Calu3 (cell line): ENCODE data around the gene HEG1. TPM values are rescaled to one million over a fixed set of nuclear protein-coding genes. Genes with fewer than 3 reads are reported as not detected.

Experiments used
- BruUV-seq: library from RNA; stranded (reverse); fragments of 400-500 nt; replicated peaks from 2 replicates; lab custom pipeline; 2021; lab: Mats Ljungman, UMichigan
- CTCF ChIA-PET: fragments of 300-600 bp; sonication (Branson Sonifier 250); formaldehyde crosslinking; loops from one replicate; lab custom pipeline; 2022; ENCODE audit warnings: antibody characterized with exemption; lab: Charles Lee
- DNase-seq: peaks from one replicate; pipeline ENCODE4 v3.0.0; 2022
- H3K27ac Mint-ChIP-seq: one replicate; pipeline ENCODE4 v1.8.0; 2022; ENCODE audit warnings: mixed read lengths; ENCODE audit not compliant: unreplicated experiment
- H3K27me3 Mint-ChIP-seq: one replicate; pipeline ENCODE4 v1.8.0; 2022; ENCODE audit warnings: mixed read lengths; ENCODE audit not compliant: unreplicated experiment
- H3K36me3 Mint-ChIP-seq: one replicate; pipeline ENCODE4 v1.8.0; 2022; ENCODE audit warnings: mild to moderate bottlenecking, moderate library complexity, mixed read lengths; ENCODE audit not compliant: insufficient read depth, unreplicated experiment
- H3K4me1 Mint-ChIP-seq: one replicate; pipeline ENCODE4 v1.8.0; 2022; ENCODE audit warnings: mild to moderate bottlenecking, low read depth, mixed read lengths; ENCODE audit not compliant: unreplicated experiment
- H3K4me3 Mint-ChIP-seq: one replicate; pipeline ENCODE4 v1.8.0; 2022; ENCODE audit warnings: mild to moderate bottlenecking, low read depth, moderate library complexity, mixed read lengths; ENCODE audit not compliant: unreplicated experiment
- H3K9me3 Mint-ChIP-seq: one replicate; pipeline ENCODE4 v1.8.0; 2022; ENCODE audit warnings: low read depth, mixed read lengths; ENCODE audit not compliant: unreplicated experiment
- CTCF ChIP-seq: fragments of 200-600 bp; IDR thresholded peaks from one replicate; pipeline ENCODE4 v1.8.0; 2022; ENCODE audit warnings: antibody characterized with exemption; ENCODE audit not compliant: unreplicated experiment
- intact Hi-C: fragments of 100-400 bp; cut with micrococcal nuclease; formaldehyde crosslinking; loops from one replicate; pipeline ENCODE4 v1.10.0; 2022; ENCODE audit not compliant: unreplicated experiment
- total RNA-seq: library from RNA; stranded (reverse); gene quantifications from 2 replicates; pipeline ENCODE4 v1.2.3, GENCODE V29; 2022

HEG1 gene
- total RNA-seq, 1 experiment from 2014 or later: 0.97 TPM

GRCh38 chr3:124951511-124952281 lies 104.1 kb downstream of the HEG1 start:
- no peaks in the 10 kb centered on the region for H3K27me3 Mint-ChIP-seq
- H3K9me3 Mint-ChIP-seq: no peaks in the 10 kb centered on the region
- no peak for TF ChIP-seq CTCF
- CTCF ChIA-PET: interaction anchor here (0.6 to 1.1 kb wide), 6 partner anchors 12 to 397 kb away, joined by 3 to 7 read pairs (median 4); partner anchors contain the start of gene MUC13
- no peak overlapping the region for H3K27ac Mint-ChIP-seq
- peaks cover 12% of the 10 kb centered on the region for H3K4me1 Mint-ChIP-seq
- intact Hi-C loops: no loop called here
- no TSS peak for BruUV-seq
- no peaks in the 10 kb centered on the region for H3K36me3 Mint-ChIP-seq
- H3K4me3 Mint-ChIP-seq: no peak overlapping the region
- no peak for DNase-seq

GRCh38 chr3:124950026-124950425 lies 105.8 kb downstream of the HEG1 start:
- no peak overlapping the region for H3K27ac Mint-ChIP-seq
- peaks cover 12% of the 10 kb centered on the region for H3K4me1 Mint-ChIP-seq
- no TSS peak for BruUV-seq
- CTCF ChIA-PET: no interaction called here
- no peak for DNase-seq
- H3K27me3 Mint-ChIP-seq: no peaks in the 10 kb centered on the region
- H3K9me3 Mint-ChIP-seq: no peaks in the 10 kb centered on the region
- intact Hi-C loops: no loop called here
- TF ChIP-seq CTCF: no peak
- H3K36me3 Mint-ChIP-seq: no peaks in the 10 kb centered on the region
- H3K4me3 Mint-ChIP-seq: no peak overlapping the region

DNA sequence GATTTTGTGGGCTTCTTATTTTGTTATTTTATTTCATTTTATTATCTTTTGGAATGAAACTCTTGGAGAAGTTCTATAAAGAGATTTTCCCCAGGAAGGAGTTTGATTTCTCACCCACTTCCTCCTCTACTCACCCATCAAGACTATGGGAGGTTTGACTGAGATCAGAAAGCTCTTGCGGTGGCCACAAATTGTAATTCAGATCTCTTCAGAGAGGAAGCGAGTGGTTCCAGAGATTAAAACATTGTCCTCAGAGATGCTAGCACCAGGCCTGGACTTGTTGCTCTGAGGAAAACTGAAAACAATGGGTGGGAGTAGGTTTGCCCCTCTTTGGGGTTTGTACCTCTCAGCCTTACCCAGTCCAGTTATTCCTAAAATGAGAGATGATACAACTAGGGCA lies 113.2 kb downstream of the HEG1 start:
- DNase-seq: no peak
- TF ChIP-seq CTCF: no peak
- Mint-ChIP-seq H3K27me3 (no peaks in the 10 kb centered on the region), H3K9me3 (no peaks in the 10 kb centered on the region), H3K4me3 (no peak overlapping the region), H3K27ac (no peak overlapping the region), H3K36me3 (no peaks in the 10 kb centered on the region), H3K4me1 (no peaks in the 10 kb centered on the region)
- intact Hi-C loops: no loop called here
- BruUV-seq: no TSS peak
- CTCF ChIA-PET: no interaction called here

DNA sequence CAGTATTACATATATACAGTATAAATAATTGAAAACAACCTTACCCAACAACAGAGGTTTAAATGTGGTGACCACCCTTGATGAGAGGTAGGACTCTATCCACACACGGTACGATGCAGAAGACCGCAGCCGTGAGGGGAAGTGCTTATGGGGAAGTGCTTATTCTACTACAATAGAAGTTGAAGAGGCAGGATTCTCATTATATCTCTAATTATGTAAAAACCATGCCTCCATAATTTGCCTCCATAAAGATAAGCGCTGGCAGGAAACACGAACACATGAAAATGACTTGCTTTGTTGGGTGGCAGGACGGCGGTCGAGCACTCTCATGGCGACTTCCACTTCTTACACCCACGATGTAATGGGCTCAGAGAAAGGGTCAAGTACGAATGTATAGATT lies 114.0 kb downstream of the HEG1 start:
- Mint-ChIP-seq H3K27me3 (no peaks in the 10 kb centered on the region), H3K9me3 (no peaks in the 10 kb centered on the region), H3K27ac (no peak overlapping the region), H3K4me1 (no peaks in the 10 kb centered on the region), H3K36me3 (no peaks in the 10 kb centered on the region), H3K4me3 (no peak overlapping the region)
- no peak for TF ChIP-seq CTCF
- BruUV-seq: no TSS peak
- DNase-seq: no peak
- CTCF ChIA-PET: no interaction called here
- intact Hi-C loops: no loop called here
